NB4 (cell line): ENCODE data around the gene SMURF2.

Source experiments
- MYC ChIP-seq: IDR thresholded peaks from 2 replicates; pipeline ENCODE4 v1.6.1; 2011; ENCODE audit warnings: low read depth, low read length
- POLR2A ChIP-seq: IDR thresholded peaks from 2 replicates; pipeline ENCODE4 v1.6.1; 2011; ENCODE audit warnings: mild to moderate bottlenecking; ENCODE audit not compliant: insufficient read length; ENCODE audit errors: extremely low read depth
- TF ChIP-seq, protein P1 (sequence below): IDR thresholded peaks from one replicate; pipeline ENCODE4 v1.5.1; 2012; ENCODE audit warnings: low read depth, low read length
- TF ChIP-seq, protein P2 (sequence below): IDR thresholded peaks from 2 replicates; pipeline ENCODE4 v1.6.1; 2011; ENCODE audit warnings: low read depth, low read length

GRCh38 chr17:64648234-64648633, 13.9 kb downstream of the SMURF2 start:
- TF ChIP-seq, protein P1, sequence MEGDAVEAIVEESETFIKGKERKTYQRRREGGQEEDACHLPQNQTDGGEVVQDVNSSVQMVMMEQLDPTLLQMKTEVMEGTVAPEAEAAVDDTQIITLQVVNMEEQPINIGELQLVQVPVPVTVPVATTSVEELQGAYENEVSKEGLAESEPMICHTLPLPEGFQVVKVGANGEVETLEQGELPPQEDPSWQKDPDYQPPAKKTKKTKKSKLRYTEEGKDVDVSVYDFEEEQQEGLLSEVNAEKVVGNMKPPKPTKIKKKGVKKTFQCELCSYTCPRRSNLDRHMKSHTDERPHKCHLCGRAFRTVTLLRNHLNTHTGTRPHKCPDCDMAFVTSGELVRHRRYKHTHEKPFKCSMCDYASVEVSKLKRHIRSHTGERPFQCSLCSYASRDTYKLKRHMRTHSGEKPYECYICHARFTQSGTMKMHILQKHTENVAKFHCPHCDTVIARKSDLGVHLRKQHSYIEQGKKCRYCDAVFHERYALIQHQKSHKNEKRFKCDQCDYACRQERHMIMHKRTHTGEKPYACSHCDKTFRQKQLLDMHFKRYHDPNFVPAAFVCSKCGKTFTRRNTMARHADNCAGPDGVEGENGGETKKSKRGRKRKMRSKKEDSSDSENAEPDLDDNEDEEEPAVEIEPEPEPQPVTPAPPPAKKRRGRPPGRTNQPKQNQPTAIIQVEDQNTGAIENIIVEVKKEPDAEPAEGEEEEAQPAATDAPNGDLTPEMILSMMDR, result no peak
- TF ChIP-seq, protein P2, sequence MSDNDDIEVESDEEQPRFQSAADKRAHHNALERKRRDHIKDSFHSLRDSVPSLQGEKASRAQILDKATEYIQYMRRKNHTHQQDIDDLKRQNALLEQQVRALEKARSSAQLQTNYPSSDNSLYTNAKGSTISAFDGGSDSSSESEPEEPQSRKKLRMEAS, result no peak
- no peak for TF ChIP-seq POLR2A
- no peak for TF ChIP-seq MYC
